RKO (cell line): ENCODE results near the gene ASB13.
A peak's percentile ranks its signal among the peaks of the same experiment; 100 is the strongest.
"Not testable (repeated sequence)": the region's sequence is repeated elsewhere in the genome, so short reads cannot be mapped to it uniquely, and the experiment has no call there.

Experiments used
- DNase-seq: peaks from one replicate; pipeline ENCODE4 v3.0.0-alpha.2; 2016; ENCODE audit warnings: low spot score

Gene ASB13

GRCh38 chr10:5623081-5623748 is 43.2 kb downstream of the ASB13 start:
- DNase-seq, result peak; percentile 84

- no peak for DNase-seq
These were observed 44.0 kb downstream of the ASB13 start for GRCh38 chr10:5622186-5622960.

- not testable (repeated sequence) for DNase-seq
These were observed 45.0 kb downstream of the ASB13 start for GRCh38 chr10:5621371-5621770.

- DNase-seq, result no peak
These were observed 45.4 kb downstream of the ASB13 start for GRCh38 chr10:5620966-5621365.

GRCh38 chr10:5620223-5620721 is 46.1 kb downstream of the ASB13 start:
- no peak for DNase-seq

- no peak for DNase-seq
These were observed 46.8 kb downstream of the ASB13 start for GRCh38 chr10:5619362-5620211.

GRCh38 chr10:5618829-5619228 is 47.6 kb downstream of the ASB13 start:
- DNase-seq, result no peak

GRCh38 chr10:5618042-5618441 is 48.4 kb downstream of the ASB13 start:
- no peak for DNase-seq

- DNase-seq, result no peak
These were observed 48.9 kb downstream of the ASB13 start for GRCh38 chr10:5617521-5617920.

- DNase-seq, result no peak
These were observed 49.6 kb downstream of the ASB13 start for GRCh38 chr10:5616836-5617235.

GRCh38 chr10:5616046-5616445 is 50.3 kb downstream of the ASB13 start:
- no peak for DNase-seq

- DNase-seq, result no peak
These were observed 51.1 kb downstream of the ASB13 start for GRCh38 chr10:5615316-5615715.

GRCh38 chr10:5614155-5614721 is 52.2 kb downstream of the ASB13 start:
- DNase-seq, result no peak

GRCh38 chr10:5613481-5614154 is 52.8 kb downstream of the ASB13 start:
- no peak for DNase-seq

GRCh38 chr10:5611899-5612680 is 54.3 kb downstream of the ASB13 start:
- peak; percentile 27 for DNase-seq

- DNase-seq, result peak; percentile 53
These were observed 56.3 kb downstream of the ASB13 start for GRCh38 chr10:5609952-5610616.

GRCh38 chr10:5608608-5609220 is 57.7 kb downstream of the ASB13 start:
- no peak for DNase-seq

- no peak for DNase-seq
These were observed 58.8 kb downstream of the ASB13 start for GRCh38 chr10:5607594-5607993.

- no peak for DNase-seq
These were observed 59.5 kb downstream of the ASB13 start for GRCh38 chr10:5606864-5607263.

- no peak for DNase-seq
These were observed 60.1 kb downstream of the ASB13 start for GRCh38 chr10:5606321-5606720.
